ENCODE data around the gene NR3C2.

The NR3C2 gene

GRCh38 chr4:148255344-148255720, 186.9 kb downstream of the NR3C2 start:
- DNase-seq, result no peak

- no peak for DNase-seq
Observed at GRCh38 chr4:148254621-148255343, 187.4 kb downstream of the NR3C2 start.

- no peak for DNase-seq
Observed at GRCh38 chr4:148253768-148254167, 188.4 kb downstream of the NR3C2 start.

- DNase-seq, result no peak
Observed at GRCh38 chr4:148248824-148249223, 193.4 kb downstream of the NR3C2 start.

- no peak for DNase-seq
Observed at GRCh38 chr4:148245015-148245414, 197.2 kb downstream of the NR3C2 start.

GRCh38 chr4:148243837-148244236, 198.4 kb downstream of the NR3C2 start:
- DNase-seq, result no peak

GRCh38 chr4:148240241-148240640, 202.0 kb downstream of the NR3C2 start:
- DNase-seq, result no peak

GRCh38 chr4:148239494-148239985, 202.7 kb downstream of the NR3C2 start:
- no peak for DNase-seq

- DNase-seq, result no peak
Observed at GRCh38 chr4:148238811-148239493, 203.3 kb downstream of the NR3C2 start.

- DNase-seq, result no peak
Observed at GRCh38 chr4:148238086-148238485, 204.1 kb downstream of the NR3C2 start.

- DNase-seq, result no peak
Observed at GRCh38 chr4:148235809-148236208, 206.4 kb downstream of the NR3C2 start.

- no peak for DNase-seq
Observed at GRCh38 chr4:148229798-148230197, 212.4 kb downstream of the NR3C2 start.

GRCh38 chr4:148229028-148229427, 213.2 kb downstream of the NR3C2 start:
- DNase-seq, result no peak

- no peak for DNase-seq
Observed at GRCh38 chr4:148227147-148227546, 215.1 kb downstream of the NR3C2 start.

- DNase-seq, result no peak
Observed at GRCh38 chr4:148226341-148226740, 215.9 kb downstream of the NR3C2 start.

- no peak for DNase-seq
Observed at GRCh38 chr4:148225639-148226038, 216.6 kb downstream of the NR3C2 start.

- no peak for DNase-seq
Observed at GRCh38 chr4:148224476-148224875, 217.7 kb downstream of the NR3C2 start.

- no peak for DNase-seq
Observed at GRCh38 chr4:148222991-148223660, 219.1 kb downstream of the NR3C2 start.

GRCh38 chr4:148216866-148217814, 225.1 kb downstream of the NR3C2 start:
- DNase-seq, result no peak

- DNase-seq, result no peak
Observed at GRCh38 chr4:148216321-148216720, 225.9 kb downstream of the NR3C2 start.

- DNase-seq, result no peak
Observed at GRCh38 chr4:148215202-148215601, 227.0 kb downstream of the NR3C2 start.

- DNase-seq, result no peak
Observed at GRCh38 chr4:148214529-148215166, 227.6 kb downstream of the NR3C2 start.

All from activated effector memory CD4-positive, alpha-beta T cell treated with Interleukin-2 at 50 U/mL for 16 hours (primary cell).